SK-N-MC (cell line): ENCODE measurements around the gene FAM171A2.

Experiments
- EZH2 ChIP-seq: fragments of 200-600 bp; sonication (generic); IDR thresholded peaks from one replicate; pipeline ENCODE4 v1.6.1; 2017; ENCODE audit warnings: antibody characterized with exemption
- POLR2AphosphoS5 ChIP-seq: IDR thresholded peaks from 2 replicates; pipeline ENCODE4 v1.6.1; 2012; ENCODE audit warnings: mild to moderate bottlenecking, low read depth, low read length, borderline replicate concordance

DNA sequence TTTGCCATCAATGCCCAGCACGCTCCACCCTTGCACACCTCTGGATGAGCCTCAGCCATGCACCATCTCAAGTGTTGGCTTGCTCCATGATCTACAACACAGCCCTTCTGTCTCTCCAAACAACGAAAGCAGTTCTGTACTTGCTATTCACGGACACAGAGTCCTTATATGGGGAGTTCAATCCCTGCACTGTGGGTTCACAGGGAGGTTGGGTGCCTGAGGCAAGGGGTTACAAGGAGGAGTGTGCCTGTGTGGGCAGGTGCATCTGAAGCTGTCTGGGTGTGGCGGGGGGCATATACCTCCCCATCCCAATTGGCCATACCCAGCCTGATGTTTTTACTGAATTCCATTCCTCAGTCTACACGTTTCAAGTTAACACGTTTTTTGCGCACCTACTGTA, 49.6 kb downstream of the FAM171A2 start:
- no peak for TF ChIP-seq POLR2AphosphoS5
- no peak for TF ChIP-seq EZH2
